Natural killer cell treated with Interleukin-12 subunit alpha and Interleukin-12 subunit beta and Interleukin-15 and Interleukin-18, amount 100 ng/mL, for 72 hours (primary cell): ENCODE results near the gene NR4A3. TPM values are rescaled to one million over a fixed set of nuclear protein-coding genes. Genes with fewer than 3 reads are reported as not detected.

ENCODE experiments used
- ATAC-seq, 2 donors: fragments of 150-1000 bp; cut with Tn5 transposase in 1 of 2; sonication (Bioruptor Pico), chemical (Tn5 transposase) in 1 of 2; 2 replicates each; pipeline ENCODE4 v1.10.0; 2021
- DNase-seq: peaks from one replicate; pipeline ENCODE4 v3.0.0; 2022; ENCODE audit warnings: low spot score
- H3K27ac Mint-ChIP-seq, 2 donors: 1 replicate in 1 of 2; 2 replicates in 1 of 2; pipeline ENCODE4 v1.8.0; 2022; ENCODE audit warnings: mixed read lengths in 2 of 2, mild to moderate bottlenecking in 1 of 2, moderate library complexity in 1 of 2
- H3K27me3 Mint-ChIP-seq, 2 donors: 1 replicate in 1 of 2; 2 replicates in 1 of 2; pipeline ENCODE4 v1.8.0; 2022; ENCODE audit warnings: mixed read lengths in 2 of 2
- H3K36me3 Mint-ChIP-seq: one replicate; pipeline ENCODE4 v1.8.0; 2022; ENCODE audit warnings: mixed read lengths
- H3K4me1 Mint-ChIP-seq, 2 donors: 1 replicate in 1 of 2; 2 replicates in 1 of 2; pipeline ENCODE4 v1.8.0; 2022; ENCODE audit warnings: low read depth in 2 of 2, mixed read lengths in 2 of 2, mild to moderate bottlenecking in 1 of 2
- H3K4me3 Mint-ChIP-seq: one replicate; pipeline ENCODE4 v1.8.0; 2022; ENCODE audit warnings: mixed read lengths
- H3K9me3 Mint-ChIP-seq: 2 replicates; pipeline ENCODE4 v1.8.0; 2022; ENCODE audit warnings: mixed read lengths
- total RNA-seq, 2 donors: library from RNA; stranded (reverse); gene quantifications; one replicate each; pipeline ENCODE4 v1.2.3, GENCODE V29; 2022

The NR4A3 gene
- total RNA-seq, 2 donors from 2014 or later = 1.3 to 2.4 TPM

DNA sequence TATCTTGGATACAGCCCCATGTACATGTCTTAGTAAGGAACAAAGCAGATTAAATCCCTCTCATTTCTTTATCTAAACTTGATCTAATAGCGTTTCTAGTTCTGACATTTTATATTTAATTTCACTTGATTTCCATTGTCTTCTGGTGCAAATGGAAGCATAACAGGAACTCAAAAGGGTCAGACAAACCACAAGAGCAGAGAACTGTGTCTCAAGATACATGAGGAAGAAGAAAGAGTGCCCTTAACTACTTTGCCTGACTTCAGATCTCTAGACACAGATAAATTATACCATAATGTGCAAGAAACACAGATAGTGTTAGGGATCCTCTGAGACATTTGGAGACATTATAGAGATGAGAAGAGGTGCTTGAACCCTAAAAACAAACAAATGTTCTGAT lies 64.1 kb downstream of the NR4A3 start:
- Mint-ChIP-seq H3K27ac (no peak overlapping the region), H3K4me1 (no peaks in the 10 kb centered on the region), H3K4me3 (no peak overlapping the region), H3K36me3 (no peaks in the 10 kb centered on the region), H3K27me3 (peaks cover 0 to 4% of the 10 kb centered on the region in 2 donors), H3K9me3 (no peaks in the 10 kb centered on the region)
- ATAC-seq (no peak), DNase-seq (no peak)

- Mint-ChIP-seq H3K27me3 (peaks cover 9 to 10% of the 10 kb centered on the region in 2 donors), H3K36me3 (no peaks in the 10 kb centered on the region), H3K4me1 (no peaks in the 10 kb centered on the region), H3K4me3 (no peak overlapping the region), H3K9me3 (no peaks in the 10 kb centered on the region), H3K27ac (no peak overlapping the region)
- DNase-seq (no peak), ATAC-seq (no peak)
Measured at GRCh38 chr9:99889120-99889519, 67.4 kb downstream of the NR4A3 start.

DNA sequence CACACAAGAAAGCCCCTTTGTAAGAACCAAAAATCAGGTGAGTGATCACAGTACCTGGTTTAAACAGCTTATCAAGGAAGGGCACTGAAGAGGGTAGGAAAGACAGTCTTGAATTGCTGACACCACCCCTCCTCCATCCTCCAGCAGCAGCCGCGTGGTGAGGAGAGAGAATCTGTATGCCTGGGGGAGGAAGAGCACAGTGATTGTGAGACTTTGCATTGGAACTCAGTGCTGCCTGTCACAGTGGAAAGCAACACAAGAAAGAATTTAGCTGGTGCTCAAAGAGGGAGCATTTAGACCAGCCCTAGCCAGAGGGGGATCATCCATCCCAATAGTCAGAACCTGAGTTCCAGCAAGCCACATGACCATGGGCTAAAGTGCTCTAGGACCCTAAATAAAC lies 73.1 kb downstream of the NR4A3 start:
- no peaks in the 10 kb centered on the region for H3K4me1 Mint-ChIP-seq
- H3K27me3 Mint-ChIP-seq = peaks cover 31 to 35% of the 10 kb centered on the region in 2 donors
- ATAC-seq = no peak
- no peaks in the 10 kb centered on the region for H3K36me3 Mint-ChIP-seq
- DNase-seq = no peak
- H3K4me3 Mint-ChIP-seq = no peak overlapping the region
- H3K9me3 Mint-ChIP-seq = no peaks in the 10 kb centered on the region
- H3K27ac Mint-ChIP-seq = no peak overlapping the region

DNA sequence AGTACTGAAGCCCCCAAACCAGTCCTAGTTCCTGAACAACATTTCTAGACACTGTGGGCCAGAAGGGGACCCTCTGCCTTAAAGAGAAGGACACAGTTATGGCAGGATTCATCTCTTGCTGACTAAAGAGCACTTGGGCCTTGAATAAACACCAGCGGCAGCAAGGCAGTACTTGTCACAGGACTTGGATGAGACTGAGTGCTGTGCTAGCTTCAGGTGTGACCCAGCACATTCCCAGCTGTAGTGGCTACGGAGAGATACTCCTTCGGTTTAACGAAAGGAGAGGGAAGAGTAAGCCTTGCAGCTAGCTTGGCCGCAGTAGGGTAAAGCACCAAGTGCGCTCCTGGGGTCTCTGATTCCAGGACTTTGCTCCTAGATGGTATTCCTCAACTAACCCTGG lies 73.8 kb downstream of the NR4A3 start:
- no peak for DNase-seq
- no peak for ATAC-seq
- Mint-ChIP-seq H3K4me3 (no peak overlapping the region), H3K27ac (no peak overlapping the region), H3K27me3 (peaks cover 32 to 38% of the 10 kb centered on the region in 2 donors), H3K4me1 (no peaks in the 10 kb centered on the region), H3K36me3 (no peaks in the 10 kb centered on the region), H3K9me3 (no peaks in the 10 kb centered on the region)

DNA sequence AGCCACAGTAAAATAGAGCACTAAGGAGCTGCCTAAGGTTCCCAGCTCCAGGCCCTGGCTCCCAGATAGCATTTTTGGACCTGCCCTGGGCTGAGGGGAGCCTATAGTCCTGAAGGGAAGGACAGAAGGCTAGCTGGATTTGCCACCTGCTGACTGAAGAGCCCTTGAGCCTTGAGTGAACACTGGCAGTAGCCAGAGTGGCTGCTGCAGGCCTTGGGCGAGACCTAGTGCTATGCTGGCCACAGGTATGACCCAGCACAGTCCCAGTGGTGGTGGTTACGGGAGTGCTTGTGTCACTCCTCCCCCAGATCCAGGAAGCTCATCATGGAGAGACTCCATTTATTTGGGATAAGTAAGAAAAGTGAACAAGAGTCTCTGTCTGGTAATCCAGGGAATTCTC lies 74.4 kb downstream of the NR4A3 start:
- H3K36me3 Mint-ChIP-seq = no peaks in the 10 kb centered on the region
- peaks cover 34 to 38% of the 10 kb centered on the region in 2 donors for H3K27me3 Mint-ChIP-seq
- no peaks in the 10 kb centered on the region for H3K9me3 Mint-ChIP-seq
- no peak for DNase-seq
- ATAC-seq = no peak
- no peak overlapping the region for H3K4me3 Mint-ChIP-seq
- H3K27ac Mint-ChIP-seq = no peak overlapping the region
- H3K4me1 Mint-ChIP-seq = no peaks in the 10 kb centered on the region

GRCh38 chr9:99903393-99903792 lies 81.7 kb downstream of the NR4A3 start:
- H3K4me3 Mint-ChIP-seq = no peak overlapping the region
- H3K36me3 Mint-ChIP-seq = no peaks in the 10 kb centered on the region
- DNase-seq (no peak), ATAC-seq (no peak)
- peaks cover 17% of the 10 kb centered on the region in 2 donors for H3K4me1 Mint-ChIP-seq
- no peak overlapping the region for H3K27ac Mint-ChIP-seq
- H3K9me3 Mint-ChIP-seq = no peaks in the 10 kb centered on the region
- peaks cover 10 to 26% of the 10 kb centered on the region in 2 donors for H3K27me3 Mint-ChIP-seq

DNA sequence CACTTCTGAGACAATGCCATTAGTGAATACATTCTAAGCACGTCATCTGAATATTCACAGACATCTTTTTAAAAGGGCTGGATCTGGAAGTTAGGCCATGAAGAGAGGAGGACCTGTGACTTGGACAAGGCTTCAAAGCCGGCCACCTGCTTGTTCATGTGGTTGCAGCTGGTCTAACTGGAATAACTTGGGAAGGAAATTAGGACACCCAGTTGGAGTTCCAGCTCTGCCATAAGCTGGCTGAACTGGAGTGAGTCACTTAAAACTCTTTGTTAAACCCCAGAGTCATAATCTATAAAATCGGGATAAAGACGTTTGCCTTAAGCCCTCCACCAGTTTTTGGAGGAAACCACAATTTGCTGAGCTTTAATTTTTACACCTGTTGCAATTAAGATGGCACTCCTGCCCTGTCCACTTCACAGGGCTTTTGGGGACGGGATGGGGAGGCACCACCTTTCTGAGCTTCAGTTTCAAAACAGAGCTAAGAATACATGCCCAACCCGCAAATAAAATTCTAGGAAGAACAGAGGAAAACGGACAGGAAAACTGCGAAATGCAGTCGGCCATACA lies 84.2 kb downstream of the NR4A3 start:
- no peak for ATAC-seq
- no peaks in the 10 kb centered on the region for H3K9me3 Mint-ChIP-seq
- no peaks in the 10 kb centered on the region for H3K36me3 Mint-ChIP-seq
- peaks cover 20% of the 10 kb centered on the region in 2 donors for H3K4me1 Mint-ChIP-seq
- H3K27ac Mint-ChIP-seq = peak overlapping the region; percentile 83 to 87
- peaks cover 0 to 12% of the 10 kb centered on the region in 2 donors for H3K27me3 Mint-ChIP-seq
- H3K4me3 Mint-ChIP-seq = peak overlapping the region; percentile 95
- no peak for DNase-seq

DNA sequence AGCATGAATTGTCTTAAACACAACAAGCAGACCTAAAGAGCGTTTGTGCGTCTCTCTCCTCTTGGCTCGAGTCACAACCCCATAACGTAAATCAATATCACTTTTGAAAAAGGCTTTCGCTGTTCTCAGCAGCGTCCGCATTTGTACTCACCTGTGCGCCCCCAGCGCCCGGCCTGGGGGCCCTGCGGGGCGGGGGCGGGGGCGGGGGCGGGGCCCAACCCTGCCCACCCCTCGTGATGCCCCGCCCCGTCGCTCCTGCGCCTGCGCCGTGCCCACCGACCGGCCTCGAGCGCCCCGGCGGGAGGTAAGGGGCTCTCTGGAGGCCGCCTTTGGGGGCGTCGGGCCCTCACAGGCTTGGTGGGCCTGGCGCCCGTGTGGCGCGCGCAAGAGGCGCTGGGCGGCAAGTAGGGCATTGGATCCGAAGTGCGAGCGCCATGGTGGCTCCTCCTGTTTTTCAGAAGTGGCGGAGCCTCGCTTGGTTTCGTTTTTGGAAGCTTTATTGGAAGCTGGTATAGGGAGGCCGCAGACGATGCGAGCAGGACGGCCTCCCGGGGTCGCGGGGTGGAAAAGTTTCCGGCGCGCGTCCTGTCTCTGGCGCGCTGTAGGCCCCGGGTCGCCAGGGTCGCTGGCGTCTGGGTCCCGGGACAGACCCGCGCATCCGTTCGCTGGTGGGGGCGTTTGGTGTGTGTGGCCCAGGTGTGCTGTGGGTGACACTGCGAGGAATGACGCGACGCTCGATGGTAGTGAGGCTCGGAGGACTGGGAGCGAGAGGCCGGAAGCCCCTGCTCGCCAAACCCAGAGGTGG lies 84.9 kb downstream of the NR4A3 start, which contains the start of gene STX17:
Gene STX17, plus strand, starts transcription at position 252 of the 805 bp plus-strand sequence. CDS start 8,586 bp downstream, outside the sequence.
- DNase-seq (peak; percentile 83), ATAC-seq (peak; percentile 93 to 95)
- H3K9me3 Mint-ChIP-seq = no peaks in the 10 kb centered on the region
- H3K36me3 Mint-ChIP-seq = no peaks in the 10 kb centered on the region
- peak within 1 kb of the TSS; percentile 95 for H3K4me3 Mint-ChIP-seq
- peaks cover 0 to 12% of the 10 kb centered on the region in 2 donors for H3K27me3 Mint-ChIP-seq
- peaks cover 20% of the 10 kb centered on the region in 2 donors for H3K4me1 Mint-ChIP-seq
- H3K27ac Mint-ChIP-seq = peak within 1 kb of the TSS; percentile 87

DNA sequence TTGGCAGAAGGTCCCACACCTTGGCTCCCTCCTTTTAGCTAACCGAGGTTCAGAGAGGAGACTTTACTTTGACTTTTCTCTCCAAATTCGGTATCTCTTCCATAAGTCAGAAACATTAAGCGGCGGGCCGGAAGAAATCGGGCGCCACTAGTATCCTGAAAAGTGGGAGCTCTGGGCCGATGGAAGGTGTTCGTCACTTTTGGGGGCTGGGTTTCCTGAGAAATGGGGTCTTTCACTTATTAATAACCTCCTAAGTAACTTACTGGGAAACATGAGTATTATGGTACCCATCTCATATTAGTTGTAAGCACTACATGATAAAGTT lies 85.5 kb downstream of the NR4A3 start:
- no peaks in the 10 kb centered on the region for H3K36me3 Mint-ChIP-seq
- DNase-seq (no peak), ATAC-seq (no peak)
- H3K27ac Mint-ChIP-seq = peak overlapping the region; percentile 87
- peak overlapping the region; percentile 95 for H3K4me3 Mint-ChIP-seq
- H3K27me3 Mint-ChIP-seq = peaks cover 0 to 10% of the 10 kb centered on the region in 2 donors
- peaks cover 20 to 21% of the 10 kb centered on the region in 2 donors for H3K4me1 Mint-ChIP-seq
- H3K9me3 Mint-ChIP-seq = no peaks in the 10 kb centered on the region

DNA sequence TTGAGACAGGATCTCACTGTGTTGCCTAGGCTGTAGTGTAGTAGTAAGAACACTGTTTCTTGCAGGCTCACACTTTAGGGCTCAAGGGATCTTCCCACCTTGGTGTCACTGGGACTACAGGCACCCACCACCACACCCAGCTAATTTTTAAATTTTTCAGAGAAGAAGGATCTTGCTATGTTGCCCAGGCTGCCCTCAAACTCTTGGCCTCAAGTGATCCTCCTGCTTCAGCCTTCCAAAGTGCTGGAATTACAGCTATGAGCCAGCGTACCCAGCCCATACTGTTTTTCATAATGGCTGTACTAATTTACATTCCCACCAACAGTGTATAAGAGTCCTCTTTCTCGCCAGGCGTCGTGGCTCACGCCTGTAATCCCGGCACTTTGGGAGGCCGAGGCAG lies 89.9 kb downstream of the NR4A3 start:
- peaks cover 21 to 22% of the 10 kb centered on the region in 2 donors for H3K4me1 Mint-ChIP-seq
- DNase-seq = no peak
- no peaks in the 10 kb centered on the region for H3K36me3 Mint-ChIP-seq
- H3K9me3 Mint-ChIP-seq = no peaks in the 10 kb centered on the region
- no peak for ATAC-seq
- H3K4me3 Mint-ChIP-seq = no peak overlapping the region
- no peaks in the 10 kb centered on the region for H3K27me3 Mint-ChIP-seq
- H3K27ac Mint-ChIP-seq = peak overlapping the region in 1 of 2 donors; percentile 27

Other genes starting within 250 kb of the NR4A3 start
- gene STX17, start 84.8 kb downstream of the NR4A3 start, total RNA-seq = 10 to 100 TPM; 19.6 to 32.8 TPM